HPDE6-E6E7 (cell line): ENCODE measurements around the gene PROX1.

ENCODE experiments used
- DNase-seq: peaks from one replicate; pipeline ENCODE4 v3.0.0; 2011; ENCODE audit warnings: missing footprints; ENCODE audit errors: extremely low spot score

PROX1 gene

DNA sequence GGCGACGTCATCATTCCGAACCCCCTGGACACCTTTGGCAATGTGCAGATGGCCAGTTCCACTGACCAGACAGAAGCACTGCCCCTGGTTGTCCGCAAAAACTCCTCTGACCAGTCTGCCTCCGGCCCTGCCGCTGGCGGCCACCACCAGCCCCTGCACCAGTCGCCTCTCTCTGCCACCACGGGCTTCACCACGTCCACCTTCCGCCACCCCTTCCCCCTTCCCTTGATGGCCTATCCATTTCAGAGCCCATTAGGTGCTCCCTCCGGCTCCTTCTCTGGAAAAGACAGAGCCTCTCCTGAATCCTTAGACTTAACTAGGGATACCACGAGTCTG is 10.0 kb downstream of the PROX1 start:
- no peak for DNase-seq

DNA sequence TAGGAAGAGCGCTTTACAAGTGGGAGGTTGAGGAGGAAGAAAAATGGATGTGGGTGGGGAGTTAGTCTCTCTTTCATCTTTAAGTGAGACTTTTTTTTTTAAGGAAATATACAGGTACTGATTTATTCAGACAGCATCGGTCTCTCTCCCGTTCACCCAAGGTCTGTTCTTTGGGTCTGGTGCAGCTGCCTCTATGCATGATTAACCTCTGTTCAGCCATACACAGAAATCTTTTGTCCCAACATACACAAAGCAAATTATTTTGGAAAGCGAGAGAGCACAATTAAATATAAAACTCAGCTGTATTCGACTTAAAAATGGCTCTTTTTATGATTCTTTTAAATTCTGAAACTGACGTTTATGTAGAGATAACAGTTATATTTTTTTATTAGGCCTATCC is 11.0 kb downstream of the PROX1 start:
- DNase-seq = no peak

DNA sequence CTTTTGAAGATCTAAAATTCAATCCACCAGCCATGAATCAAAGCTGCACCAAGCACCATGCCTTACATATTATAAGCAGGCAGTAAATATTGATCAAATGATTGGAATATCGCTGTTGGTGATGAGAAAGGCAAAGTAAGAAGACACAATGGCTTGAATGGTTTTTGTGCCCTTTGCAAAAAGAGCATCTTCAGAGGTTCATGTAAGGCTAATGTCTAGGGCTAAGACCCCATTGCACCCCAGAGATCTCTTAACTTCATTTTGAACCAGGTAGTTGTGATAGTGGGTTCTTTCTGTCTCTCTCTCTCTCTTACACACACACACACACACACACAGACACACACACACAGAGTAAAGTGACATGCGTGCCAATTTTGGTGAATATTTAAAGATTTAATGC is 12.0 kb downstream of the PROX1 start:
- DNase-seq = no peak

DNA sequence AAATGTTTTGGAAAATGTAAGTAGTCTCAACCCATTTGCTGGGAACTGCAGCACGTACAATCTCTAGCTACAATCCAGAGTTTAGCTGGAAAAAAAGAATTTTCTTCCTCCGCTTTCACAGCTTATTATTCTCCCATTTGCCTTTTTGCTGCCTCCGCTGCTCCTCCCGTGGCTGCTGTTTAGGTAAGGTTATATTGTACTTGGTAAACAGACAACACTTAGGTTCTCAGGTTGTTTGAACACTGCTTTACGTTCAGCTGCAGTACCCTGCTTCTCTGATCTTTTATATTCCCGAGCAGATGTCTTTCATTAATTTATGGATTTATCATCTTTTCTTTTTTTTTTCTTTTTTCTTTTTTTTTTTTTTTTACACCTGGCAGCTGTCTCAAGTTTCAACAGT is 14.3 kb downstream of the PROX1 start:
- no peak for DNase-seq

DNA sequence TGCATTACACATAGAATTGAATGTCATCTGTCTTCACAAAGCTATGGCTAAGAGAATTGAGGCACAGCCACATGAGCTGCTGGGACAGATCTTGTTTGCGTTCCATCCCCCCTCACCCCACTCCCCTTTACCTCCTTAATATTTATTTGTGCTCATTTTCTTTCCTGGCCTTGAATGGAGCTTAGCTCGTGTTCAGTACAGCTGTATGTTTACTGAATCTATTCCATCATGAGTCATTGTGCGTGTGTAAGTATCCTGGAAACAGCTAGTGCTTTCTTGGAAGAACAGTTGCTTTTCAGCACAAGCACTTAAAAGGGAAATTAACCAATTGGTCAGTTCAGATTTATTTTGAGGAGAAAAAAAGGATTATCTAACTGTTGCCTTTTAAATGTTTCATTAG is 14.7 kb downstream of the PROX1 start:
- DNase-seq = no peak

DNA sequence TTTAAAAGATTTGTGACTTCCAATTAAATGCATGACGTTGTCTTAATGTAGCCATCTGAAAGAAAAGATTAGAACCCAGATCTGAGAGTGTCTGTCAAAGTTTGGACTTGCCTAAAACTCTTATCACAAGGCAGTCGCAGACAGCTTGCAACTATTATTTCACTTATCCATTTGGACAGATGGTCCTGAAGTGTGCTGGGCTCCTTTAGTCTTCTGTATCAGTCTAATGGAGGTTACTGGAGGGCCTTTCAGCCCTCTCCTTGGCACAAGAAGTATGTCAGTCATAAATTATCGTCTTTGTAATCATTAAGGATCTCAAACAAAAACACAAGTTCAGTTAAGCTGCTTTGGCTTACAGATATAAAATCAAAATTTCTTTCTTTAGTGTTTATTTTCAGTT is 15.5 kb downstream of the PROX1 start:
- DNase-seq = no peak

DNA sequence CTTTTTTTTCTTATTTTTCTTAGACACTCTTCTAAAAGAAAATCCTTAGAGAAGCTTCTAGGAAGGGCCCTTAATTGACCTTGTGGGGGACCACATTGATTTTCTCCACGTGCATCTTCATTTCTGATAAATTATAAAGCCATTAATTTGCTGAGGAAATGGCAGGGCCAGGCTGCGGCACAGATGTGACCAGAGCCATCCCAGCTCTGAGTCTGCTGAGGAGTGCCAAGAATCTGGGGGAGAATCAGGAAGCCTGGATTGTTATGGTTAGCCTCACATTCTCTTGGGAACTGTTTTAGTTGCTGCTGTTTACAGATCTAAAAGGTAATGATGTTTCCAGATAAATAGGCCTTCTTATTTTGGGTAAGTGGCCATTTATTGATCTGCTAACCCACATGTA is 16.2 kb downstream of the PROX1 start:
- DNase-seq = no peak

DNA sequence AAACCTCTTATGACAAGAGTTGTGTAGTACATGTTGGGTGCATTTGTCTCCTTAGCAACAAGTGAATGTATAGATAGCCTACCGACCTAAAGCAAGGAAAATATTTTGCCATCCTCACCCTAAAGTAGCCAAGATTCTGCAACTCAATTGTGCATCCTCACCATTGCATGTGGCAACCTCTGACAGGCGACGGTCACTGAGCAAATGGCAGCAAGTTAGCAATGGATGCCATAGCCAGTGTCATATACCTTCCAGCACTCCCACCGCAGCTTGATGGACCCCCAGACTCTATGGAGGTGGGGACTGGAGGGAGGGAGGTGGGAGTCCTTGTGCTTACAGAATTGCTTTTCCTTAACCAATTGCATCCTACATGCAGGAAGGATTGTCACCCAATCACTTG is 17.0 kb downstream of the PROX1 start:
- no peak for DNase-seq

DNA sequence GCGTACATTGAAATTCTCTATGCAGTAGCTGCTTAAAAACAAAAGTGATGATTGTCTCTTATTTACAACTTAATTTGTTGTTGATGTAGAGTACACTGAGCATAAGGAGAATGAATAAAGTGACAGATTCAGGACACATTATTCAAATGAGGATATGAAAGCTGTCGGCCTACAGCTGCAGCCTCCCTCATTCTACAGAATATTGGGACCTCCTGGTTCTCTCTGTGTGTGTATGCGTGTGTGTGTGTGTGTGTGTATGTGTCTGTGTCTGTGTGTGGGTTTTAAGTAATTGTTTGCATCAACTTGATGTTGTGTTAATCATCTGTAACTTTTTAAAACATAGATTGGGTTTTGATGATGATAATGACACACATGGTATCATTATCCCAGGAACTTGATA is 17.9 kb downstream of the PROX1 start:
- no peak for DNase-seq

DNA sequence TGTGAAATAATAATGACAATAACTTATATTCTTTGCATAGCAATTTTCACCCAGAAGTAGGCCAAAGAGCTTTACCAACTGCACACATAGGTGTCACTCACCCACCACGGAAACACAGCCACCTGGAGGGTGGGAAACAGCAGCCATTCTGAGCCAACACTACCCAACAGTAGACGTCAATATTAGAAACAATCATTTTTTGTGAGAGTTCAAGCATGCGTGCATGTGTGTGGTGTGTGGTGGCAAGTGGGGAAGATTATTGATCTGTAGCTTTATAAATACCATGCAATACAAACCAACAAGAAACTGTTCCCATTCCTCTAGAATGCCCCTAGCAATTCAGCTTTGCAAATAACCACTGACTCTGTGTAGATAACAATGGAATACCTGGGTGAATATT is 19.1 kb downstream of the PROX1 start:
- no peak for DNase-seq

DNA sequence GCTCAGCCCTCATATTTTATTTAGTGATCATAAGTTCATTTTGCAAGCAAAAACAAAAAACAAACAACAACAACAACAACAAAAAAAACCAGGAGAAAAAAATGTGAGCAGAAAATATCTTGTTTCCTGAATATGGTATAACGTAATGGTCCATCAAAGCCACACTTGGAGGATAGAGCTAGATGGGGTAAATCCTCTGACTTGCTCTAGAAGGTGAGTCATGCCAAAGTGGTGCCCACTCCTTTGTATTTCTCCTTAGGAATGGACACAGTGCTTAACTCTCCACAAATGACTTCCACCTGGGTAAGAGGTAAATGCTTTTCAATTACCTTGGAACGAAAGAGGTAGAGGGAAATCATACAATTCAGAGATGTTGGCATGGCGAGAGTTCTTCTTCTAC is 20.6 kb downstream of the PROX1 start:
- no peak for DNase-seq

DNA sequence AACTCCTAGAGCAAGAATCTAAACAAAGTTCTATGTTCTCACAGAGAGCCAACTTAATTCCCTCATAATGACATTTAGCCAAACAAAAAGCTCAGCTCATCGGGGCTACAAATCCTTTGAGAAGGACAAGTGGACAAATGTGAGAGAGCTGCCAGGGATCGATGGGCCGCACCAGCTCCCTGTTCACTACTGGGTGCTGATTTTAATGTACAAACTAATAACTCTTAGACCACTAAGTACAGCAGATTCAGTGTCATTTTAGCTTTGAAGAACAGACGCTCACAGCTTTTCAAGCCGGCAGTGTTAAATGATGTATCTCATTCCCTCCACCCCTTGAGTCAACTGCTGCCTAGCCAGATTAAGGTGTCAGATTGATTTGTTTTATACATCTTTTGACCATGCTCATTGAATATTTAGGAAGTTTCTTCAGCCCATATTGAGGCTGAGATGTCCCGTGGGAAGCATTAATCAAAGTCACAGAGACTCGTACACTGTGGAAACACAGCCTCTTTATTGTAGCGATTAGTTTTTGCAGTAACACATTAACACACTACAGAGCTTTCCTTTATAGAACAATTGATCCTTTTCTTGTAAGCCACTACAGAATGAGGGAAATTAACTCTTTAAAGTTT is 21.1 kb downstream of the PROX1 start:
- DNase-seq = no peak

DNA sequence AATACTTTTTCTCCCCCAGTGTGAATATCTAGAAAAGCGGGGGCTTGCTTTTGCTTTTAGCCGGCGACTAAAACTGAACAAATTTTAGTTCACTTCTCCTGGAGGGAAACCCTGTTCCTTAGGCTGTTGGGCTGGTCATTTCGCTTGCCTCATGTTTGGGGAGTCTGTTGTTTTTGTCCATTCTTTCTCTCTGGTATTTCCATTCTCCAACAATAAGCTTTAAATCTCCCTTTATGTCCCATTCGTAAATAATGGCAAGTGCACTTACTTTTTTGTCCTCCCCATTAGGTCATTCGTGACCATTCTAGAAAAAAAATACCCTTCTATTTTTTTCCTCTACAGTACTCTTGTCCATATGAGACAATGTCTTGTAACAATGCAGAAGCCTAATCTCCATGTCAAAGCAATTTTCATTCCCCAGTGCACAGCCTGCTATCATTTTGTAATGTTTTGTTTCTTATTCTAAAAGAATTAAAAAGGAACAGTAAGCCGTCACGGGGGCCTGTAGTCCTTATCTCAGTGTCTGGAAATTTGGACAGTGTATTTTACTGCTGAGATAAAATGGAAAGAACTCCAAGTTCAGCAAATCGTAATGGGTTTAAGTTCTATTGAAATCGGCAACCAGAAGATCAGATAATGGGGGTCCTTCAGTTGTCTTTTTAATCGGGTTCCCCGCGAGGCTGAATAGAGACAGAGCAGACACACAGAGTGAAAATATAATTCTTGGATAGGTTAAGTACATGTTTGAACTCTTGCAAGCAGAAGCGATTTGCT is 21.8 kb downstream of the PROX1 start:
- no peak for DNase-seq

DNA sequence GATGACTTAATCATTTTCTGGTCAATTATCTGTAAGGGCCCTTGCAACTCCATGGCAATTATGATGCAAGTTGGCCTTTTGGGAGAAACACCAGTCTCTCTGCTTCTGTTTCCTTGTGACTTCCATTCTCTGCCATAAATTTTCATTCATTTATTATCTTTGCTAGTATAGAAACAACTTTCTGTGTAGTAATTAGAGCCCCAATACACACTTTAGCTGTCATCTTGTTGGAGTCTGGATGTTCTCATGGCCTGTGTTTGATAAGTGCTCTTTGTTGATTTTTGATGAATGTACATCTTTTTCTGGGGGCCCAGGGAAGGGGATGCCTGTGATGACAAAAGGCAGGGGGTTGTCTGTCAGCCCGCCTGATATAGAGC is 22.4 kb downstream of the PROX1 start:
- no peak for DNase-seq

DNA sequence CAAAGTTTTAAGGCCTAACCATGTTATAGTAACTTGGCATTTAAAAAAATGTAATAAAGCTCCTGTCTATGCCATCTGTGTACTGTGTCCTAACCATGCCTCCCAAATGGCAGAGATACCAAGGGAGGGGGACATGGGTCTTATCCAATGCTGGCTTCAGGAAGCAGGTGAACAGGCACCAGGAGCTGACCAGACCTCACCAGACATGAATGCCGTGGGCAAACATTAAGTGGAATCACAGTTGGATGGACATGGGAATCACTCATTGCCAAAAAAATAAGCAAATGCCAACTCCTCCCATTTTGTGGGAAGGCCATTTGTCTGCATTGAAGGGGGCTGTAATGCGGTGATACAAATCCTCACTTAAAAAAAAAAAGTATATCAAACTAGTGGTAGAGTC is 22.9 kb downstream of the PROX1 start:
- DNase-seq = no peak

DNA sequence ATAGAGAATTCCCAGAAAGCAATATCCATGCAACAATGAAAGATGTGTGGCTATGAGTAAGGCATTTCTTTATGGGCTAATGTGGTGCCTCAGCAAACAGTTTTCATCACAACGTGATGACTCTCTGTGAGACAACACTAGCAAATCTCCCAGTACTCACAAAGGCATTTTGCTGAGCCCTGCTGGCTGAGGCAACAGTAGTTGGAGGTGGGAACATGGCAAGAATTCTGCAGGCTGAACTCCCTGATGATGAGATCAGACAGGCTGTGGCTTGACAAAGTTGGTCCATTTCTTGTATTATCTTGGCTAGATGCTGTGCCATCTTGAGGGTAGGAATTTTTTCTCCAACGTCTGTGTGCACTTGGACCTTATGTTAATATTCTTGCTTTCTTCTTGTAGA is 24.6 kb downstream of the PROX1 start:
- DNase-seq = no peak

DNA sequence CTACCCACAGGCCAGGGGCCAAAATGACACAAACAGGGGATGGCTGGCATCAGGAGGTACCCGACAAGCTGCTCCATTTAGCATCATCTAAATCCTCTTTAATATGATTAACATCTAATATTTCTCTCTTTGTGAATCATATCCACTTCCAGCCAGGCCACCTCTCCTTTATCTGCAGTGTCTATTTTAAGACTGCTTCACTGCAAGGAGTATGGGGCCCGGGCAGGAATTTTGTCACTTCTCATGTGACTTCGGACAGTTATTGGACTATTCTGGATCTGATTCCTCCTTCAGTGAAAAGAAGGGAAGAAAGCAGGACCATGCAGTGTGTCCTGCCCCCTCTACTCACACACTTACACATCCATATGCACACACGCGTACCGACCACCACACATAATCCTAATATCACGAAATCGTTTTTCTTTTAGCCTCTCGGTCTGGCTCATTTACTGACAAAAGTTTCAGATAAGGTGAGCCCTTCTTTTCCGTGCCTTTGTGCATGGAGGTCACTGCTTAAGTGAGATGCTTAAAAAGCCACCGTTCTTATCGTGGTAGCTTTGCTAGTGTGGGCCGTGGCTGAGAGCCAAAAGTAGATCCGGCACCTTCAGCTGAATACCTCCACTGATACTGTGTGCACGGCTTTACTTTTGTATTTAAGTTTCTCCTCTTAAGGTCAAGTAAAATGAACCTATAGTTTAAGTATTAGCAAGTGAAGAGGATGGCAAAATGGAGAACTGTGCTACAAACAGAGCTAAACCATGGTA is 26.0 kb downstream of the PROX1 start:
- DNase-seq = no peak

DNA sequence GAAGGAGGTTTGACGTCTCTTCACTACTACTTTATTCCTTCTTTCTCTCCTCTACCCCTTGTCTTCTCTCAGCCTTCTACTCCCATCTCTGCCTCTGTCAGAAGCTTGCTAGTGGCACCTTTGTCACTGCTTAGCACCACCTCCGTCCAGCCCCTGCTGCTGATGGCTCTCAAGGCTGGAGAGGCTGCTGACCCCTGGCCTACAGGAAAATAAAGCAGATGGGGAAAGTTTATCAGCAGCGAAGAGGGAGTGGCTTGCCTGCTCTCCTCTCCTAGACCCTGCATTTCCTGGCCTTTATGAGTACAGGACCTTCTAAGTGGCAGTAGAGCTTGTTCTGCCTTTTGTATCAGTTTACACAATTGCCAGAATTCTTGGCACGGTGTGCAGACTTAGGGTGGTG is 27.0 kb downstream of the PROX1 start:
- DNase-seq = no peak

DNA sequence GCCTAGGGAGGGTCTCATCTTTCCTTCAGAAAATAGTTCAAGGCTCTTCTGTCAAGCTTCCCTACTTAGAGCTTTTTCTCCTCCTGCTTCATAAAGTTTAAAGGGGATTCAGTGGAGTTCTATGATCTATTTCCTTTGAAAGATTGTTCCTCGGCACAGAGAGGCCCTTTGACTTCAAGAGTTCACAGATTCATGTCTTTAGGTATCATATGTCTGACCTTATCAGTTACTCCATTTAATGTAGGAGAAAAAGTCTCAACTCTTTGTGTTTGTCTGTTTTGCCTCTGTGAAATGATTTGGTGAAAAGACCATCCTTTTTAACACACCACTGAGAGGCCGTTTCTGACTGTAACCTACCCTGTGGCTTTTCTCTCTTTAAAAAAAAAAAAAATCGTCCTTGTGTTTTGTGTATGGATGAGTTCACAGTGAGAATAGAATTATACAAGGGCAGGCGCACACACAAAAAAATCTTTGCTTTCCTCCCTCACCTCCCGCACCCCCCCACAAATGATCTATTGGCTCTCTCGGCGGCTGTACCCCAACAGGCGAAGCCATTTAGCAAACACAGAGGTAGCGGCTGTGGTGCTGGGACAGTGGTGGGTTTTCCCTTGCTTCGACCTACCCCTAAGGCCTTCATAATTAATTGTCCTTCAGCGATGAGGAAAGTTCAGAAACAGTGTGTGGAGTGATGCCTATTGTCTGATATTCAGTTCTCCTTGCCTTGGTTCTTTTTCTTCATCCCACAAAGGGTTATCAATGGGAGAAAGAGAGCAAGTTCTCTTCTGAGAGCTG is 29.6 kb downstream of the PROX1 start:
- DNase-seq = no peak

DNA sequence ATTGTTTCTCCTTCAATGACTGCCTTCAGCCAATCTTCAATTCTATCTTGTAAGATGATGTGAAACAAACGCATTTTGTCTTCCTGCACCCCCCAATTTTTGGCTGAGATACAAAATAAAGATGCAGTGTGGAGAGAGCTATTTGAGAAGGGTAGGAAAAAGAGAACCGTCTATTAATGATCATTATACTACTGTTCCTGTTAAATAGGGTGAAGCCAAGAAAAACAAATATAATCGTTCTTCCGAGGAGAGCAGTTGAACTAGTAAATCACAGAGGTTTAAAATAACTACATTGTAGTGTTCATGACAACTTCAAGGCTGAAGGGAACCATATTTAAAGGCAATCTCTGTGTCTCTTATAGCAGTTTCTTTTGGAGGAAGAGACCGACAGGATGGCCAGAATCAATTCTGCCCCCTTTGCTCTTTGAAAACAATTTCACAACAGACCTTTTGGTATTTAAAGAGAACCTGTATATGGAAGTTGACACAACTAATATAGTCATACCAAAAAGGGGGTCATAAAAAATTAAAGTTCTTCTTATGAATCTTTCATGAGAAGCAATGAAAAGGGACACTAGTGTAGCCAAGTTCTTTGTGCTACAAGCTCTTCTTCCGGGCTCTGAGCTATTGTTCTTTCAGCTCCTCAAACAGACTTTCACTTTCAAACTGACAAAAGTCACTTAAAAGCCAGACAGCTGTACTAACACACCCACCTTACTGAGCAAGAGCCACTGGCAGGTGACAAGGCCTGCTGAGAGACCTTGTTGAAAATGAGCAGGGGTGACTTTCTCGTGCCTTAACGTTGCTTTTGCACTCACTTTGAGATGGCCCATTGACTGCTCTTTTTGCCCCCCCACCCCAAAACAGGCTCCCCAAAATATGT is 30.9 kb downstream of the PROX1 start:
- DNase-seq = no peak

DNA sequence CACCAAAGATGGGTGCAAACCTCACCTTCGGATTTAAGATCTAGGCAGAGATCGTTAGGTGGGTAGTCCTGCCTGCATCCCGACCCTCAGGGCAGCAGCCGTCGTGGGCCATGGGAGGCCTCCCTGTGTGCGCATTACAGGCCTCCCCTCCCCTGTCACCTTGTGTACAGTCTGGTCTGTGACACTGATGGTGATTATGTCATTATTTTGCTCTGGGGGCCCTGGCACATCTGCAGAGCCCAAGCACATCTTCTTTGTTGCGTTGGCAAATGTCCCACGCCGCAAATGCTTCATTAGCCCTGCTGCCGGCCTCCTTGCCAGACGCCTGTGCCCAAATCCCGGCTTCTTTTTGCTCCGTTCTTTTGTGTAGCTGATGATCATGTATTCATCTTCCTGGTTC is 31.7 kb downstream of the PROX1 start:
- DNase-seq = no peak
